ENCODE measurements around the gene SNX24.
"Not testable (repeated sequence)": the region's sequence is repeated elsewhere in the genome, so short reads cannot be mapped to it uniquely, and the experiment has no call there.

The SNX24 gene

GRCh38 chr5:122845229-122846050 is at the start of gene SNX24:
TSS of gene SNX24 (plus strand) at chr5:122845613. CDS start at chr5:122845634, 21 bp downstream.
- DNase-seq: peak; percentile 76

GRCh38 chr5:122805481-122805880 is 39.9 kb upstream of the SNX24 start:
- DNase-seq: no peak

- no peak for DNase-seq
Observed at GRCh38 chr5:122810405-122810804, 35.0 kb upstream of the SNX24 start.

GRCh38 chr5:122815218-122815767 is 30.1 kb upstream of the SNX24 start:
- no peak for DNase-seq

- peak; percentile 71 for DNase-seq
Observed at GRCh38 chr5:122816756-122817155, 28.7 kb upstream of the SNX24 start.

GRCh38 chr5:122831984-122832383 is 13.4 kb upstream of the SNX24 start:
- DNase-seq: no peak

GRCh38 chr5:122835681-122836080 is 9.7 kb upstream of the SNX24 start:
- DNase-seq: no peak

- DNase-seq: no peak
Observed at GRCh38 chr5:122836947-122837346, 8.5 kb upstream of the SNX24 start.

- no peak for DNase-seq
Observed at GRCh38 chr5:122839731-122840130, 5.7 kb upstream of the SNX24 start.

- DNase-seq: no peak
Observed at GRCh38 chr5:122842016-122842580, 3.3 kb upstream of the SNX24 start.

GRCh38 chr5:122844136-122844909 is 1.1 kb upstream of the SNX24 start:
- DNase-seq: no peak

GRCh38 chr5:122844910-122845228 is 544 bp upstream of the SNX24 start:
- peak; percentile 54 for DNase-seq

GRCh38 chr5:122846051-122846550 is 688 bp downstream of the SNX24 start:
- no peak for DNase-seq

- no peak for DNase-seq
Observed at GRCh38 chr5:122847687-122848081, 2.3 kb downstream of the SNX24 start.

GRCh38 chr5:122849771-122850170 is 4.4 kb downstream of the SNX24 start:
- no peak for DNase-seq

GRCh38 chr5:122857538-122857937 is 12.1 kb downstream of the SNX24 start:
- not testable (repeated sequence) for DNase-seq

- no peak for DNase-seq
Observed at GRCh38 chr5:122858451-122858850, 13.0 kb downstream of the SNX24 start.

GRCh38 chr5:122863240-122863639 is 17.8 kb downstream of the SNX24 start:
- DNase-seq: no peak

GRCh38 chr5:122863721-122864120 is 18.3 kb downstream of the SNX24 start:
- no peak for DNase-seq

GRCh38 chr5:122864400-122864799 is 19.0 kb downstream of the SNX24 start:
- DNase-seq: no peak

- no peak for DNase-seq
Observed at GRCh38 chr5:122864842-122865241, 19.4 kb downstream of the SNX24 start.

- no peak for DNase-seq
Observed at GRCh38 chr5:122870219-122870856, 24.9 kb downstream of the SNX24 start.

GRCh38 chr5:122871661-122872060 is 26.2 kb downstream of the SNX24 start:
- DNase-seq: no peak
